Measurements from ENCODE around the gene LTBP3. TPM values are rescaled to one million over a fixed set of nuclear protein-coding genes. Genes with fewer than 3 reads are reported as not detected.

The LTBP3 gene
- total and polyA plus RNA-seq, 2 of the 4 experiments (the other 2 are of a cell fraction): 6.6 to 145 TPM

DNA sequence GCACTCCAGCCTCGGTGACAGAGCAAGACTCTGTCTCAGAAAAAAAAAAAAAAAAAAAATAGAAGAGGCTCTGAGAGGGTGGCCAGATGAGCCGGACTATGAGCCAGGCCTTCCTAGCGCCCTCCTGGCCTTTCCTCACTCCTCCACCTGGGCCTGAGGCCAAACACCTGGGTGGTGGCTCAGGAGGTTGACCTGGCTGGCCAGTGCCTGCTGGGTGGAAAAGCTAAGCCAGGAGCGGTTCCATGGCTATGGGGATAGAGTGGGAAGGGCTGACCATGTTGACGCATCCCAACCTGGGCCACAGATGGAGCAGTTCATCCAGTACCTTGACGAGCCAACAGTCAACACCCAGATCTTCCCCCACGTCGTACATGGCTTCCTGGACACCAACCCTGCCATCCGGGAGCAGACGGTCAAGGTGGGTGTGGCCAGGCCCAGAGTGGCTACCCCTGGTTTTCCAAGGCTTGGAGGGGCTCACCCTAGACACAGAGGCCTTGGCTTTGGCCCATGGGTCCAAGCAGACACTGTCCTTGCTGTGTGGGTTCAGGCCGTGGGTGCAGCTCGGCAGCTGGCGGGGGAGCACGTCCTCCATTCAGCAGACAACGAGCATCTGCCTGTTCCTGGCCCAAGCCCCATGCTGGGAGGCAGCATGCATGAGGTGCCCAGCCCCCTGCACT lies 25.6 kb downstream of the LTBP3 start:
- H3K56ac ChIP-seq (ENCODE audit: extremely low read depth, insufficient read depth, low read length): no peak overlapping the region
- CTCF ChIA-PET: no interaction called here
- BruUV-seq (replicated peaks): no TSS peak

More for the DNA sequence above, 25.6 kb downstream of the LTBP3 start:
- Histone ChIP-seq H3K9me1 (ENCODE audit: insufficient read depth, low read length) (0 out of 2 replicates have a peak, but pooled peaks cover 10% of the 10 kb centered on the region), H3K36me3 (ENCODE audit: control insufficient read depth, insufficient read depth, low read length) (peaks cover 80% of the 10 kb centered on the region), H2BK5ac (ENCODE audit: low read depth, low read length, poor library complexity, severe bottlenecking) (no peak overlapping the region), H3K18ac (ENCODE audit: low read depth, low read length) (no peak overlapping the region), H2BK20ac (ENCODE audit: low read depth, low read length) (no peak overlapping the region), H3K79me1 (ENCODE audit: low read depth in 1 of 2, low read length in 2 of 2) (peaks cover 22 to 65% of the 10 kb centered on the region in 2 experiments), H4K5ac (ENCODE audit: low read depth, low read length) (no peak overlapping the region), H3K4me3 (ENCODE audit: insufficient read depth, low read depth, low read length) (no peak overlapping the region), H3K4me1 (ENCODE audit: control insufficient read depth, insufficient read depth, low read length) (no peaks in the 10 kb centered on the region), H2AK9ac (replicated peaks; ENCODE audit: low read depth, low read length, poor library complexity) (peak overlapping the region; percentile 42), H4K20me1 (ENCODE audit: insufficient read depth, low read length) (peaks cover 44% of the 10 kb centered on the region), H3K9ac (ENCODE audit: low read depth, low read length) (no peak overlapping the region), H2BK120ac (ENCODE audit: low read depth, low read length) (no peak overlapping the region), H3K9me3 (ENCODE audit: control insufficient read depth, insufficient read depth, low read length) (no peaks in the 10 kb centered on the region), H3K4ac (ENCODE audit: low read depth, low read length) (no peak overlapping the region), H2AFZ (replicated peaks; ENCODE audit: low read length, poor library complexity) (no peak overlapping the region), H3K14ac (replicated peaks; ENCODE audit: low read depth, low read length) (no peak overlapping the region), H2AK5ac (ENCODE audit: low read depth, low read length) (no peak overlapping the region), H3K27me3 (ENCODE audit: control insufficient read depth, insufficient read depth, low read length) (no peaks in the 10 kb centered on the region), H3K4me2 (ENCODE audit: low read depth, low read length) (no peak overlapping the region), H3K27ac (ENCODE audit: insufficient read depth, low read length) (no peak overlapping the region), H4K91ac (ENCODE audit: insufficient read depth, low read depth, low read length) (no peak overlapping the region), H3K23ac (ENCODE audit: low read depth, low read length) (no peak overlapping the region), H2BK15ac (ENCODE audit: low read depth, low read length) (no peak overlapping the region), H4K8ac (ENCODE audit: low read depth in 2 of 2, low read length in 2 of 2) (no peak overlapping the region)
- in situ Hi-C loops (cut with MboI; ENCODE audit: low sequenced_read_pairs): no loop called here
- no peak for ATAC-seq (ENCODE audit: low read depth)
- 90% methylated on average over 7 of the region's 15 CpGs; no CpG with 5 or more reads in 1 of the 2 experiments for WGBS, 2 experiments (ENCODE audit: extremely low coverage in 2 of 2, insufficient read length in 1 of 2)
- POLR2A ChIA-PET (ENCODE audit: unreplicated experiment): interaction anchor here (0.6 kb wide), 1 partner anchor 100 kb away, joined by 4 read pairs; no protein-coding TSS in a partner anchor
- dilution Hi-C loops (cut with HindIII; ENCODE audit: low sequenced_read_pairs, unreplicated experiment): no loop called here
- no peak for DNase-seq
- TF ChIP-seq, protein P1, sequence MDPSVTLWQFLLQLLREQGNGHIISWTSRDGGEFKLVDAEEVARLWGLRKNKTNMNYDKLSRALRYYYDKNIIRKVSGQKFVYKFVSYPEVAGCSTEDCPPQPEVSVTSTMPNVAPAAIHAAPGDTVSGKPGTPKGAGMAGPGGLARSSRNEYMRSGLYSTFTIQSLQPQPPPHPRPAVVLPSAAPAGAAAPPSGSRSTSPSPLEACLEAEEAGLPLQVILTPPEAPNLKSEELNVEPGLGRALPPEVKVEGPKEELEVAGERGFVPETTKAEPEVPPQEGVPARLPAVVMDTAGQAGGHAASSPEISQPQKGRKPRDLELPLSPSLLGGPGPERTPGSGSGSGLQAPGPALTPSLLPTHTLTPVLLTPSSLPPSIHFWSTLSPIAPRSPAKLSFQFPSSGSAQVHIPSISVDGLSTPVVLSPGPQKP (IDR thresholded peaks at IDR 0.05; ENCODE audit: borderline replicate concordance, low read depth, low read length): no peak
- TF ChIP-seq CHD1 (IDR thresholded peaks at IDR 0.05; ENCODE audit: low read depth, low read length) (no peak), POLR2A (IDR thresholded peaks at IDR 0.05; ENCODE audit: low read depth, low read length) (no peak), RAD21 (IDR thresholded peaks at IDR 0.05; ENCODE audit: low read length) (no peak), MAFK (IDR thresholded peaks at IDR 0.05; ENCODE audit: low read depth, low read length) (no peak), CEBPB (IDR thresholded peaks at IDR 0.05; ENCODE audit: low read depth, low read length) (no peak), FOS (IDR thresholded peaks at IDR 0.05; ENCODE audit: low read depth, low read length) (no peak), RCOR1 (IDR thresholded peaks at IDR 0.05; ENCODE audit: insufficient replicate concordance, low read length) (no peak)
- TF ChIP-seq, protein P2, sequence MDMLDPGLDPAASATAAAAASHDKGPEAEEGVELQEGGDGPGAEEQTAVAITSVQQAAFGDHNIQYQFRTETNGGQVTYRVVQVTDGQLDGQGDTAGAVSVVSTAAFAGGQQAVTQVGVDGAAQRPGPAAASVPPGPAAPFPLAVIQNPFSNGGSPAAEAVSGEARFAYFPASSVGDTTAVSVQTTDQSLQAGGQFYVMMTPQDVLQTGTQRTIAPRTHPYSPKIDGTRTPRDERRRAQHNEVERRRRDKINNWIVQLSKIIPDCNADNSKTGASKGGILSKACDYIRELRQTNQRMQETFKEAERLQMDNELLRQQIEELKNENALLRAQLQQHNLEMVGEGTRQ (IDR thresholded peaks at IDR 0.05; ENCODE audit: low read depth, low read length): no peak
- TF ChIP-seq, protein P3, sequence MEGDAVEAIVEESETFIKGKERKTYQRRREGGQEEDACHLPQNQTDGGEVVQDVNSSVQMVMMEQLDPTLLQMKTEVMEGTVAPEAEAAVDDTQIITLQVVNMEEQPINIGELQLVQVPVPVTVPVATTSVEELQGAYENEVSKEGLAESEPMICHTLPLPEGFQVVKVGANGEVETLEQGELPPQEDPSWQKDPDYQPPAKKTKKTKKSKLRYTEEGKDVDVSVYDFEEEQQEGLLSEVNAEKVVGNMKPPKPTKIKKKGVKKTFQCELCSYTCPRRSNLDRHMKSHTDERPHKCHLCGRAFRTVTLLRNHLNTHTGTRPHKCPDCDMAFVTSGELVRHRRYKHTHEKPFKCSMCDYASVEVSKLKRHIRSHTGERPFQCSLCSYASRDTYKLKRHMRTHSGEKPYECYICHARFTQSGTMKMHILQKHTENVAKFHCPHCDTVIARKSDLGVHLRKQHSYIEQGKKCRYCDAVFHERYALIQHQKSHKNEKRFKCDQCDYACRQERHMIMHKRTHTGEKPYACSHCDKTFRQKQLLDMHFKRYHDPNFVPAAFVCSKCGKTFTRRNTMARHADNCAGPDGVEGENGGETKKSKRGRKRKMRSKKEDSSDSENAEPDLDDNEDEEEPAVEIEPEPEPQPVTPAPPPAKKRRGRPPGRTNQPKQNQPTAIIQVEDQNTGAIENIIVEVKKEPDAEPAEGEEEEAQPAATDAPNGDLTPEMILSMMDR (conservative IDR thresholded peaks at IDR 0.05; ENCODE audit: low read depth, low read length): no peak
- intact Hi-C loops (cut with micrococcal nuclease): no loop called here

Measured in IMR-90 (cell line).